HG03457 (cell line): ENCODE results near the gene GOLGA6D.
"Not testable (repeated sequence)": the region's sequence is repeated elsewhere in the genome, so short reads cannot be mapped to it uniquely, and the experiment has no call there.

Experiments used
- ATAC-seq: cut with Tn5 transposase; IDR thresholded peaks from one replicate; pipeline ENCODE4 v1.9.1; 2021; ENCODE audit warnings: moderate number of reproducible peaks; ENCODE audit not compliant: unreplicated experiment

Gene GOLGA6D

DNA sequence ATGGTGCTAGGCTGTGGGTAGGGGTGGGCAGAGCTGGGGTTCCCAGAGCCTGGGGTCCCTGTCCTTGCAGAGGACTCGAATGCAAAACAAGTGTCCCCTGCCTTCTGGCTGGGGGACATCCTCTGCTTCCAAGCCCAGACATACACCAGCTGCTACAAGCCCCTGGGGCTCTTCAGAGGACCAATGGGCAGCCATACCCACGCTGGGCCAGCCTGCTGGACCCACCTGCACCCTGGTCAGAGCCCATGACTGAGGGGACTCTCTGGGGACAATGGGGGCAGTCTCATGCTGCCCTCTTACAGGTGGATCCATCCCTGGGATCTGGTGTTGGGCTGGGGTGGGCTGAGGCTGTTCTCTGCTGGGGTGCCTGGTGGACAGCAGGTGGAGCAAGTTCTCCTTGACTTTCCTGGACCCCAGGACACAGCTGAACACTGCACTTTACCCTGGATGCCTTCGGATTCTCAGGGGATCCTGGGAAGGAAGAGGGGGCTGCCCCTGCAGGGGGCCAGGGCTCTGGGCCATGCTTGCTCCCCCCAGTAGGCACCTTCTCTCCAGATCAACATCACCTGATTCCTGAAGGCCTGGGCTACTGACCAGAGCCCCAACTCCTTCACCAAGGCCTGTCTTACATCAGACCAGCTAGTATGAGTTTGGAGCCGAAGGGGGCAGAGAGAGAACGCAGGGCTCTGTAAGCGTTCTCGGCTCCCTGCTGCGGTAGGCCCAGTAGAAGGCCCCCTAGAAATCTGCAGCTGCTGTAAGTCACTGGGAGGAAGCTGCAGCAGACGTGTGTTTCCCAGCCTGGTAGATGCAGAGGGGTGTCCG, 46.1 kb downstream of the GOLGA6D start:
- no peak for ATAC-seq

DNA sequence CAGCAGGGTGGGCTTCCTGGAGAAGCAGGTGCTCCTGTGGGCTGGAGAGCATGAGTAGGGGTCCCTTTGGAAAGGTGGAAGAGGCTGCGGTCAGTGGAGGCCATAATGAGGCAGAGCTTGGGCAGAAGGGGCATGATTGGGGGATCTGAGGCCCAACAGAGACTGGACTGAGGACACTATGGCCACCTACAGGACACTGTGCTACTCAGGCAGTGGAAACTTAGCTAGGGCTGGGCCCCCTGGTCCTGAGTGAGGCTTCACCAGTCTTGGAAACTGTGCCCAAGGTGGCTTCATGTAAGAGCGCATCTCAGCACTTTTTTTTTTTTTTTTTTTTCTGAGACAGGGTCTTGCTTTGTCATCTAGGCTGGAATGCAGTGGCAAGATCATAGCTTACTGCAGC, 46.9 kb downstream of the GOLGA6D start:
- no peak for ATAC-seq

GRCh38 chr15:75332093-75332492, 49.5 kb downstream of the GOLGA6D start:
- not testable (repeated sequence) for ATAC-seq

GRCh38 chr15:75333654-75334419, 51.2 kb downstream of the GOLGA6D start:
- not testable (repeated sequence) for ATAC-seq

GRCh38 chr15:75335313-75335704, 52.7 kb downstream of the GOLGA6D start:
- ATAC-seq: no peak

- ATAC-seq: no peak
Measured at GRCh38 chr15:75335705-75336355, 53.2 kb downstream of the GOLGA6D start, which contains the start of gene COMMD4. COMMD4 (plus strand) TSS chr15:75336063; CDS start chr15:75336090, 27 bp downstream.

DNA sequence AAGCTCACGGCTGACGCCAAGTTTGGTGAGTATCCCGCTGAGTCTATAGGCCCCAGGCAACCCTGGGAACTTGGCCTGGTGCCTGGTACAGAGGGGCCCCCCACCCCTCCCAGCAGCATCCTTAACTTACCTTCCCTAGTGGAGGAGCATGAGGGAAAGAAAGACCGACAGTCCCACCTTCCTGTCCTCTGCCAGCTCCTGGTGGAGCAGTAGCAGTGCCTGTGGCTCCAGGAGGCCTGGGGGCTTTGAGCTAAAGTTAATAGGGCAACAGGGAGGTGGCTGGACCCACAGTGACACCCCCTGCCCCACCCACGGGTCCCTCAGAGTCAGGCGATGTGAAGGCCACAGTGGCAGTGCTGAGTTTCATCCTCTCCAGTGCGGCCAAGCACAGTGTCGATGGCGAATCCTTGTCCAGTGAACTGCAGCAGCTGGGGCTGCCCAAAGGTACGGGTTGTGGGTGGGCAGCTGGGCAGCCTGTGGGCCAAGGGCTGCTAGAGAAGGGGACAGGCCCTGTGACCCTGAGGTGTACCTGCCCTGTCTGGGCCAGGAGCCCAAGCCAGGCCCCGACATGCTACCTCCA, 56.1 kb downstream of the GOLGA6D start:
- ATAC-seq: no peak

DNA sequence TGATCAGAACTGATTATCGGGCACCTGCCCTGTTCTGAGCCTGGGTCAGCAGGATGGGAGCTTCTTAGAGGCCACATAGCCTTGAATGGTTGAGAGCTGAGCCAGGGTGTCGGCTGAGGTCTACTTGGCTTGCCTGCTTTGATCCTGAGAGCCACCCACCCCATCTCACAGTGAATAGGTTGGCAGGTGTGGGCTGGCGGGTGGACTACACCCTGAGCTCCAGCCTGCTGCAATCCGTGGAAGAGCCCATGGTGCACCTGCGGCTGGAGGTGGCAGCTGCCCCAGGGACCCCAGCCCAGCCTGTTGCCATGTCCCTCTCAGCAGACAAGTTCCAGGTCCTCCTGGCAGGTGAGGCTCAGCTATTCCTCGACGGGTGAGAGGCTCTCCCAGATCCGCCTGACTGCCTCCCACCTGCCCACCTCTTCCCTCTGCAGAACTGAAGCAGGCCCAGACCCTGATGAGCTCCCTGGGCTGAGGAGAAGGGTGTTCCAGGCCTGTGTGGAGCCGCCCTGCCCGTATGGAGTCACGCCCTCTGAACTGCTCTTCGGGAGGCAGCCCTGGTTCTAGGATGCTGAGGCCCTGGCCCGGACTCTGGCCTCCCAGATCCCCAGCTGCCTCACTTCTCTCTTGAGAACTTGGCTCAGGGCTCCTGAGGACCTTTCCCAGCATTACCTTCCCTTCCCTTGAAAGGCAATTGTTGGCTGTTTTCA, 57.1 kb downstream of the GOLGA6D start:
- ATAC-seq: no peak

GRCh38 chr15:75342221-75342620, 59.6 kb downstream of the GOLGA6D start:
- no peak for ATAC-seq

- ATAC-seq: not testable (repeated sequence)
Measured at GRCh38 chr15:75343953-75344352, 61.3 kb downstream of the GOLGA6D start.
